ENCODE data around the gene WIPF1.

DNA sequence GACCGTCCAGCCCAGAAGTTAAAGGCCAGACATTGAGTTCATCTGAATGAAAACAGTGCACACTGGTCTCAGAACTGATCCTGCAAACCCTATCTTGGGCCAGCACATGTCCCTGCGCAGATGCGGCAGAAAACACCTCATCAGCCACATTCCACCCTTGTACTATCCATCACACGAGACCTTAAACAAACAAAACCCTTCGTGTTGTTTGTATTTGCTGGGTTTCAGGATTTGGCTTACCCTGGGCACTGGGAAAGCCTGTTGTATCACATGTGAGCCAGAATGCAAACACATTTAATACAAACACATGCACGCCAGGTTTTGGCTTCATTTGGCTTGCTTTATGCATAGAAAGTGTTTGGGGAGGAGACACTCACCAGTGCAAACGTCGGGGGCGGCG lies 12.5 kb downstream of the WIPF1 start:
- TF ChIP-seq POLR2A (IDR thresholded peaks at IDR 0.05): no peak
- TF ChIP-seq, protein P1, sequence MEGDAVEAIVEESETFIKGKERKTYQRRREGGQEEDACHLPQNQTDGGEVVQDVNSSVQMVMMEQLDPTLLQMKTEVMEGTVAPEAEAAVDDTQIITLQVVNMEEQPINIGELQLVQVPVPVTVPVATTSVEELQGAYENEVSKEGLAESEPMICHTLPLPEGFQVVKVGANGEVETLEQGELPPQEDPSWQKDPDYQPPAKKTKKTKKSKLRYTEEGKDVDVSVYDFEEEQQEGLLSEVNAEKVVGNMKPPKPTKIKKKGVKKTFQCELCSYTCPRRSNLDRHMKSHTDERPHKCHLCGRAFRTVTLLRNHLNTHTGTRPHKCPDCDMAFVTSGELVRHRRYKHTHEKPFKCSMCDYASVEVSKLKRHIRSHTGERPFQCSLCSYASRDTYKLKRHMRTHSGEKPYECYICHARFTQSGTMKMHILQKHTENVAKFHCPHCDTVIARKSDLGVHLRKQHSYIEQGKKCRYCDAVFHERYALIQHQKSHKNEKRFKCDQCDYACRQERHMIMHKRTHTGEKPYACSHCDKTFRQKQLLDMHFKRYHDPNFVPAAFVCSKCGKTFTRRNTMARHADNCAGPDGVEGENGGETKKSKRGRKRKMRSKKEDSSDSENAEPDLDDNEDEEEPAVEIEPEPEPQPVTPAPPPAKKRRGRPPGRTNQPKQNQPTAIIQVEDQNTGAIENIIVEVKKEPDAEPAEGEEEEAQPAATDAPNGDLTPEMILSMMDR (IDR thresholded peaks at IDR 0.05): no peak
